Hepatocyte (in vitro differentiated cells): ENCODE data around the gene RER1. TPM values are rescaled to one million over a fixed set of nuclear protein-coding genes. Genes with fewer than 3 reads are reported as not detected.

Experiments used
- DNase-seq: peaks from one replicate; pipeline ENCODE4 v3.0.0-alpha.2; 2016; ENCODE audit warnings: low spot score
- H2AFZ ChIP-seq: fragments of 200-600 bp; sonication (generic); 2 replicates; pipeline ENCODE4 v1.6.0; 2016; ENCODE audit warnings: antibody characterized with exemption, mild to moderate bottlenecking
- H3K27ac ChIP-seq: fragments of 200-600 bp; sonication (generic); 2 replicates; pipeline ENCODE4 v1.5.1; 2016; ENCODE audit warnings: mild to moderate bottlenecking
- H3K27me3 ChIP-seq: fragments of 200-600 bp; sonication (generic); 2 replicates; pipeline ENCODE4 v1.6.1; 2016
- H3K36me3 ChIP-seq: fragments of 200-600 bp; sonication (generic); replicated peaks from 2 replicates; pipeline ENCODE4 v1.5.1; 2016; ENCODE audit warnings: low read depth; ENCODE audit not compliant: insufficient read depth
- H3K4me1 ChIP-seq: fragments of 200-600 bp; sonication (generic); 2 replicates; pipeline ENCODE4 v1.5.1; 2016; ENCODE audit warnings: mild to moderate bottlenecking, moderate library complexity; ENCODE audit not compliant: insufficient read depth
- H3K4me2 ChIP-seq: fragments of 200-600 bp; sonication (generic); 2 replicates; pipeline ENCODE4 v1.6.0; 2016
- H3K4me3 ChIP-seq: fragments of 200-600 bp; sonication (generic); 2 replicates; pipeline ENCODE4 v1.5.1; 2016; ENCODE audit warnings: mild to moderate bottlenecking
- H3K79me2 ChIP-seq: fragments of 200-600 bp; sonication (generic); 2 replicates; pipeline ENCODE4 v1.6.0; 2017; ENCODE audit warnings: mild to moderate bottlenecking
- H3K9me2 ChIP-seq: fragments of 200-600 bp; sonication (generic); replicated peaks from 2 replicates; pipeline ENCODE4 v1.6.0; 2017; ENCODE audit warnings: mild to moderate bottlenecking; ENCODE audit not compliant: insufficient read depth
- H3K9me3 ChIP-seq: fragments of 200-600 bp; sonication (generic); 2 replicates; pipeline ENCODE4 v1.5.1; 2016; ENCODE audit warnings: low read depth, mild to moderate bottlenecking
- H4K20me1 ChIP-seq: fragments of 200-600 bp; sonication (generic); 2 replicates; pipeline ENCODE4 v1.6.0; 2016; ENCODE audit warnings: mild to moderate bottlenecking; ENCODE audit not compliant: insufficient read depth, poor library complexity, severe bottlenecking
- EZH2 ChIP-seq: fragments of 200-600 bp; sonication (generic); IDR thresholded peaks from 2 replicates; pipeline ENCODE4 v1.6.1; 2016; ENCODE audit warnings: antibody characterized with exemption, mild to moderate bottlenecking, borderline replicate concordance
- EZH2phosphoT487 ChIP-seq: fragments of 200-600 bp; sonication (generic); IDR thresholded peaks from one replicate; pipeline ENCODE4 v1.6.1; 2018; ENCODE audit warnings: antibody characterized with exemption, mild to moderate bottlenecking, low read depth, moderate library complexity; ENCODE audit not compliant: unreplicated experiment, severe bottlenecking
- WGBS: methylation state at CpG from one replicate; pipeline ENCODE4 v1.1.6; 2016; ENCODE audit warnings: low lambda C conversion rate; ENCODE audit errors: missing lambda C conversion rate; 5-methylcytosine and 5-hydroxymethylcytosine counted together
- polyA plus RNA-seq: library from polyadenylated mRNA; unstranded; fragments of >200 nt; fragmentation: Nextera tagmentation; extraction: Ambion mirVana; gene quantifications from 2 replicates; pipeline ENCODE4 v1.2.1, GENCODE V29; 2016
- total RNA-seq: library from RNA; depleted of rRNA; stranded (reverse); fragments of >200 nt; gene quantifications from 2 replicates; pipeline ENCODE4 v1.2.3, GENCODE V29; 2014
- TF ChIP-seq, protein P1 (sequence below): fragments of 200-600 bp; sonication (generic); IDR thresholded peaks from 2 replicates; pipeline ENCODE4 v1.5.1; 2016; ENCODE audit warnings: antibody characterized with exemption, mild to moderate bottlenecking; ENCODE audit not compliant: poor library complexity

Gene RER1
- total and polyA plus RNA-seq, 2 experiments from 2014 or later = 123 to 237 TPM

DNA sequence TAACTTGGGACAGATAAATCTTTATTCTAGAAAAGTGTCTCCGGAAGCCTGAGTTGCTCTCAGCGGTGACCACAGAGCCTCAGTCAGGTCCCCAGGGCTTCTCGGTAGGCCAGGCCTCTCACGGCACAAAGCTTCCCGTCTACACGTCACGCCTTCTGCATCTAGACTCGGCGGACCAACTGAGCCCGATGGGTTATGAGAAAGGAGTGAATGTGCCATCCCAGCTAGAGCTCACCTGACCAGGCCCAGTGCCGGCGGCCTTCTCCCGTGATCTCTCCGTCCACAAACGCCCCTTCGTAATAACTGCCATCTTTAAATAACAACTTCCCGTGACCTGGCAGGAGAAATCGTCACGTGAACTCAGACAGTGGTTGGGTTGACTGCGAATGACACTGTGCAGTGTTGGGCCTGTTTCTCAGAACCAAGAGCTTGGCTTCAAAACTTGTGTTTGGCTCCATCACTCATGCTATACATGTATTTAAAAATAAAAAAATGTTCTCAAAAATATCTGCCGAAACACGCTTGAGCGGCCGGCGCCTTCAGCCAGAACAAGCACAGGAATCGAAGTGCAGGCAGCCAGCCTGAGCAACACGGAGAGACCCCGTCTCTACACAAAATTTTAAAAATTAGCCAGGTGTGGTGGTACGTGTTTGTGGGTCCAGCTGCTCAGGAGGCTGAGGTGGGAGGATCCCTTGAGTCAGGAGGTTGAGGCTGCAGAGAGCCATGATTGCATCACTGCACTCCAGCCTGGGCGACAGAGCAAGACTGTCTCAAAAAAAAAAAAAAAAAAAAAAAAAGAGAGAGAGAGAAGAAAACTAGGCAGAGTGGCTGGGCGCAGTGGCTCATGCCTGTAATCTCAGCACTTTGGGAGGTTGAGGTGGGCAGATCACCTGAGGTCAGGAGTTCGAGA, 3.4 kb upstream of the RER1 start:
- no peak overlapping the region for H3K27ac ChIP-seq
- 98% methylated on average over 32 of the region's 32 CpGs for WGBS
- no peak overlapping the region for H3K4me2 ChIP-seq
- H3K9me2 ChIP-seq = no peaks in the 10 kb centered on the region
- DNase-seq = no peak
- no peaks in the 10 kb centered on the region for H3K27me3 ChIP-seq
- no peak overlapping the region for H2AFZ ChIP-seq
- H3K36me3 ChIP-seq = no peaks in the 10 kb centered on the region
- H3K79me2 ChIP-seq = peaks cover 24% of the 10 kb centered on the region
- no peak overlapping the region for H3K4me3 ChIP-seq
- peaks cover 13% of the 10 kb centered on the region for H3K4me1 ChIP-seq
- no peaks in the 10 kb centered on the region for H3K9me3 ChIP-seq
- no peak for TF ChIP-seq EZH2phosphoT487
- TF ChIP-seq, protein P1, sequence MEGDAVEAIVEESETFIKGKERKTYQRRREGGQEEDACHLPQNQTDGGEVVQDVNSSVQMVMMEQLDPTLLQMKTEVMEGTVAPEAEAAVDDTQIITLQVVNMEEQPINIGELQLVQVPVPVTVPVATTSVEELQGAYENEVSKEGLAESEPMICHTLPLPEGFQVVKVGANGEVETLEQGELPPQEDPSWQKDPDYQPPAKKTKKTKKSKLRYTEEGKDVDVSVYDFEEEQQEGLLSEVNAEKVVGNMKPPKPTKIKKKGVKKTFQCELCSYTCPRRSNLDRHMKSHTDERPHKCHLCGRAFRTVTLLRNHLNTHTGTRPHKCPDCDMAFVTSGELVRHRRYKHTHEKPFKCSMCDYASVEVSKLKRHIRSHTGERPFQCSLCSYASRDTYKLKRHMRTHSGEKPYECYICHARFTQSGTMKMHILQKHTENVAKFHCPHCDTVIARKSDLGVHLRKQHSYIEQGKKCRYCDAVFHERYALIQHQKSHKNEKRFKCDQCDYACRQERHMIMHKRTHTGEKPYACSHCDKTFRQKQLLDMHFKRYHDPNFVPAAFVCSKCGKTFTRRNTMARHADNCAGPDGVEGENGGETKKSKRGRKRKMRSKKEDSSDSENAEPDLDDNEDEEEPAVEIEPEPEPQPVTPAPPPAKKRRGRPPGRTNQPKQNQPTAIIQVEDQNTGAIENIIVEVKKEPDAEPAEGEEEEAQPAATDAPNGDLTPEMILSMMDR = no peak
- TF ChIP-seq EZH2 = no peak
- peaks cover 9% of the 10 kb centered on the region for H4K20me1 ChIP-seq

DNA sequence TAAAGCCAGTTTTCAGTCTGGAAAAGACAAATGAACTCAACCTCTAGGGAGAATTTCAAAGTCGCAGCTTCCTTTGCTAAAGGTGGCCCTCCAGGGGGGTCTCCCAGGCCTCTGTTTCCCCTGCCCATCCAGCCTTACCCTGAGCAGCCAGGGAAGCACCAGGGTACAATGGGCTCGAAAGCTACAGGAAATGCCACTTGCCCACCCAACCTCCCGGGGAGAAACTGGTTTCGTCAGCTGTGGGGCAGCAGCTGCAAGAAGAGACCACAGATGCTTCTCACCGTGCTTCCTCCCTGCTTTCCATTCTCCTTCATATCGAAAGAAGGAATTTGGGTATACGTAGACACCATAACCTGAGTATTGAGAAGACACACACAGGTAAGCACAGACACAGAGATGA, 2.0 kb upstream of the RER1 start:
- H3K27ac ChIP-seq = no peak overlapping the region
- H3K4me2 ChIP-seq = no peak overlapping the region
- H3K36me3 ChIP-seq = no peaks in the 10 kb centered on the region
- WGBS = 94% methylated on average over 7 of the region's 7 CpGs
- H2AFZ ChIP-seq = no peak overlapping the region
- no peak for DNase-seq
- H3K4me3 ChIP-seq = no peak overlapping the region
- H3K4me1 ChIP-seq = peaks cover 25% of the 10 kb centered on the region
- H3K79me2 ChIP-seq = peaks cover 38% of the 10 kb centered on the region
- TF ChIP-seq, protein P1 = no peak
- no peaks in the 10 kb centered on the region for H3K27me3 ChIP-seq
- H3K9me2 ChIP-seq = no peaks in the 10 kb centered on the region
- peaks cover 23% of the 10 kb centered on the region for H4K20me1 ChIP-seq
- H3K9me3 ChIP-seq = no peaks in the 10 kb centered on the region

DNA sequence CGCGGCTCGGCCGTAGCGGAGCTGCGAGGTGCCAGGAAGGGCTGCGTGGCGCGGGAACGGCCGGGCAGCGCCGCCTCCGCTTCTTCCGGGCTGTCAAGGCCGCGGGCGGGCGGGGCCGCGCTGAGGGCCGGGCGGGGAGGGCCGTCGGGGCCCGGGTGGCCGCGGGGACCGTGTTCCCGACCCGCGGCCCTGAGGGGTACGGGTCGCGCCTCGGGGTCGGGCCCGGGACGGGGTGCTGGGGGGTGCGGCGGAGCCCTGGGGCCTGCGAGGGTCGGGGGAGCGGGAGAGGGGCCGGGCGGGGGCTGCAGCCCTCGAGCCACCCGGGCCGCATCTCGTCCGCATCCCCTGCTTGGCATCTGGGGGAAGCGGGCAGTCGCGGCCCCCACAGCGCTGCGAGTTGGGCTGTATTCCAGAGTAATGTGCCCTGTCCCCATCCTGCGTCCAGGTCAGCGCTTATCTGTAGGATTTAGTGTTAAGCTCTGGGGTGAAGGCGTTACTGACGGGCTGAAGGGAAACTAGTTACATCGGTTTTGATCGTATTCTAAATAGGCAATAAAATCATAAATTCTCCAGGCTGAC, 379 bp downstream of the RER1 start:
- Histone ChIP-seq H3K36me3 (no peaks in the 10 kb centered on the region), H3K79me2 (peaks cover 61% of the 10 kb centered on the region), H3K4me1 (peaks cover 25% of the 10 kb centered on the region), H3K9me3 (no peaks in the 10 kb centered on the region), H4K20me1 (peaks cover 27% of the 10 kb centered on the region), H3K9me2 (no peaks in the 10 kb centered on the region), H3K27me3 (no peaks in the 10 kb centered on the region), H2AFZ (no peak overlapping the region), H3K27ac (peak overlapping the region; percentile 59), H3K4me2 (peak overlapping the region; percentile 91), H3K4me3 (peak overlapping the region; percentile 24)
- no peak for TF ChIP-seq EZH2
- TF ChIP-seq EZH2phosphoT487 = no peak
- TF ChIP-seq, protein P1 = no peak
- 3% methylated on average over 38 of the region's 62 CpGs for WGBS
- peak; percentile 35 for DNase-seq
